Glomerular visceral epithelial cell (primary cell): ENCODE data around the gene ITCH.
A peak's percentile ranks its signal among the peaks of the same experiment; 100 is the strongest.

Experiments
- DNase-seq: peaks from one replicate; pipeline ENCODE4 v3.0.0-alpha.2; 2016; ENCODE audit errors: extremely low spot score

The ITCH gene

GRCh38 chr20:34552569-34552968 lies 189.5 kb downstream of the ITCH start:
- no peak for DNase-seq

GRCh38 chr20:34553366-34553867 lies 190.3 kb downstream of the ITCH start:
- no peak for DNase-seq

- no peak for DNase-seq
Observed at GRCh38 chr20:34557936-34558319, 194.9 kb downstream of the ITCH start.

GRCh38 chr20:34558320-34559218 lies 195.5 kb downstream of the ITCH start, which contains the start of gene MAP1LC3A:
Gene MAP1LC3A (plus strand): TSS chr20:34558718. CDS start chr20:34558869, 151 bp downstream.
- peak; percentile 46 for DNase-seq

- DNase-seq, result no peak
Observed at GRCh38 chr20:34559311-34560140, 196.5 kb downstream of the ITCH start.

GRCh38 chr20:34560141-34560523 lies 197.1 kb downstream of the ITCH start:
- DNase-seq, result no peak

GRCh38 chr20:34560614-34561013 lies 197.5 kb downstream of the ITCH start:
- no peak for DNase-seq
